GM13976 (cell line): Measurements from ENCODE around the gene GRAMD4.

Experiments used
- DNase-seq: peaks from one replicate; pipeline ENCODE4 v3.0.0; 2012; ENCODE audit warnings: low spot score
- in situ Hi-C: fragments of 300-500 bp; cut with MboI; formaldehyde crosslinking; loops from one replicate; pipeline ENCODE4 v1.12.0; 2022; ENCODE audit warnings: low sequenced_read_pairs, mixed read lengths, inconsistent platforms; ENCODE audit not compliant: unreplicated experiment
- TF ChIP-seq, protein P1 (sequence below): IDR thresholded peaks from 2 replicates; pipeline ENCODE4 v1.5.1; 2012; ENCODE audit warnings: borderline replicate concordance, mild to moderate bottlenecking; ENCODE audit not compliant: insufficient read depth; ENCODE audit errors: extremely low read depth, missing control alignments, control extremely low read depth

GRAMD4 gene

GRCh38 chr22:46674906-46675305 lies 54.7 kb downstream of the GRAMD4 start:
- TF ChIP-seq, protein P1, sequence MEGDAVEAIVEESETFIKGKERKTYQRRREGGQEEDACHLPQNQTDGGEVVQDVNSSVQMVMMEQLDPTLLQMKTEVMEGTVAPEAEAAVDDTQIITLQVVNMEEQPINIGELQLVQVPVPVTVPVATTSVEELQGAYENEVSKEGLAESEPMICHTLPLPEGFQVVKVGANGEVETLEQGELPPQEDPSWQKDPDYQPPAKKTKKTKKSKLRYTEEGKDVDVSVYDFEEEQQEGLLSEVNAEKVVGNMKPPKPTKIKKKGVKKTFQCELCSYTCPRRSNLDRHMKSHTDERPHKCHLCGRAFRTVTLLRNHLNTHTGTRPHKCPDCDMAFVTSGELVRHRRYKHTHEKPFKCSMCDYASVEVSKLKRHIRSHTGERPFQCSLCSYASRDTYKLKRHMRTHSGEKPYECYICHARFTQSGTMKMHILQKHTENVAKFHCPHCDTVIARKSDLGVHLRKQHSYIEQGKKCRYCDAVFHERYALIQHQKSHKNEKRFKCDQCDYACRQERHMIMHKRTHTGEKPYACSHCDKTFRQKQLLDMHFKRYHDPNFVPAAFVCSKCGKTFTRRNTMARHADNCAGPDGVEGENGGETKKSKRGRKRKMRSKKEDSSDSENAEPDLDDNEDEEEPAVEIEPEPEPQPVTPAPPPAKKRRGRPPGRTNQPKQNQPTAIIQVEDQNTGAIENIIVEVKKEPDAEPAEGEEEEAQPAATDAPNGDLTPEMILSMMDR: no peak
- no peak for DNase-seq
- in situ Hi-C loops: no loop called here

- TF ChIP-seq, protein P1: no peak
- no peak for DNase-seq
- in situ Hi-C loops: no loop called here
These were observed 55.3 kb downstream of the GRAMD4 start for GRCh38 chr22:46675479-46675878.

DNA sequence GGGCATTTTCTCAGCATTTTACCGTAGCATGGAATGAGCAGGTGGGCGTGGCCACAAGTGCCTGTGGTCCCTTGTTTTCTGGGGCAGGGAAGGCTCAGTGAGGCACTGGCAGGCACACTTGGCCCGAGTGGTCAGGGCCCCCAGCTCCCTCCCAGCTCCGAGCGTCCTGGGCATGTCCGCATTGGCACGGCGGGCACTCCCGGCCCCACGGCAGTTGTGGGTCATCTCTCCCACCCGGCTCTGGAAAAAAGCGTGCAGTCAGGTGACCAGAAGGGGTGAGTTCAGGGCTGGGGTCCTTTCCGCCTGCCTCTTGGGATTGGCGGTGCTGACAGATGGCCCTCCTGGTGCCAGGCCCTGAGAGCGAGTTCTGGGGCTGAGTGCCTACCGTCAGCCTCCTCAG lies 55.8 kb downstream of the GRAMD4 start:
- TF ChIP-seq, protein P1: no peak
- in situ Hi-C loops: no loop called here

DNA sequence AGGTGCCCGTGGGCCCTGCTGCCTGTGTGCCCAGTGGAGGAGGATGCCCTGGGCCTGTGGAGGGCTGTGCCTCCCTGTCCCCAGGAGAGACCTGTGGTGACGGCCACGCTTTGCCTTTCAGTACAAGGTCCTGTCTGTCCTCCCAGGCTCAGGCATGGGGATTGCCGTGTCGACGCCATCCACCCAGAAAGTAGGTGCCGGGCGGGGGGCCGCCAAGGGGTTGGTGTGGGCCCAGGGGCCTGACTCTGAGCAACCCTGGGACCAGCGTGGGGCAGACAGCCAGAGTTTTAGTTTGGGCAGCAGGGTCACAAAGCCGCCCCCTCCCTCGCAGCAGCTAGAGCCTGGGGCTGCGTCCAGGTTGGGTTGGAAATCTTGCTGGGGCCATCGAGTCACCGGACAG lies 56.3 kb downstream of the GRAMD4 start:
- in situ Hi-C loops: no loop called here
- DNase-seq: no peak
- TF ChIP-seq, protein P1: no peak

More for the DNA sequence above, 55.8 kb downstream of the GRAMD4 start:
- no peak for DNase-seq

DNA sequence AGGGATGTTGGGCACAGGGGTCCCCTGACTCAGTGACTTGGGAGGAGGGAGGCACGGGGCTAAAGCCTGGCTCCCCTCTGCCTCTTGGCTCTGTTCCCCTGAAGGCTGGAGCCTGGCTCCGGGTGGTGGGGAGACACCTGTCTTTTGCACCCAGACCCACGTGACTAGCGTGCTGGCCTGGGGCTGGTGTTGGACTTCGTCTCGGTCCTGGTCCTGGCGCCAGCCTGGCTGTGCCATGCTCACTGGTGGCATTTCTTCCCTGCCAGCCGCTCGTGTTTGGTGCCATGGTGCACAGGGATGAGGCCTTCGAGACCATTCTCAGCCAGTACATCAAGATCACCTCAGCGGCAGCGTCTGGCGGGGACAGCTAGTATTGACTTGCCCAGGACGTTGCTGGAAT lies 56.7 kb downstream of the GRAMD4 start:
- no peak for DNase-seq
- TF ChIP-seq, protein P1: no peak
- in situ Hi-C loops: no loop called here

- in situ Hi-C loops: no loop called here
- no peak for DNase-seq
- TF ChIP-seq, protein P1: no peak
These were observed 57.3 kb downstream of the GRAMD4 start for GRCh38 chr22:46677323-46678002.
